ENCODE measurements around the gene PLXNA1.

Gene PLXNA1

GRCh38 chr3:126959921-126960603, 22.9 kb upstream of the PLXNA1 start:
- TF ChIP-seq CTBP1 (IDR thresholded peaks at IDR 0.05; ENCODE audit: borderline replicate concordance): no peak
- no peak for TF ChIP-seq ELF4 (IDR thresholded peaks at IDR 0.05)
- TF ChIP-seq L3MBTL2 (conservative IDR thresholded peaks at IDR 0.05): no peak
- no peak for TF ChIP-seq FOXK2 (IDR thresholded peaks at IDR 0.05)
- no peak for TF ChIP-seq LEF1 (IDR thresholded peaks at IDR 0.05; ENCODE audit: borderline replicate concordance)
- no peak for TF ChIP-seq NFRKB (IDR thresholded peaks at IDR 0.05)
- no peak for TF ChIP-seq FOXM1 (IDR thresholded peaks at IDR 0.05; ENCODE audit: borderline replicate concordance)
- TF ChIP-seq HDGF (IDR thresholded peaks at IDR 0.05; ENCODE audit: borderline replicate concordance): no peak
- TF ChIP-seq FOXA1 (IDR thresholded peaks at IDR 0.05): no peak
- TF ChIP-seq BHLHE40 (IDR thresholded peaks at IDR 0.05; ENCODE audit: borderline replicate concordance): no peak
- no peak for TF ChIP-seq ARNT (IDR thresholded peaks at IDR 0.05)
- TF ChIP-seq TARDBP (IDR thresholded peaks at IDR 0.05): no peak
- no peak for TF ChIP-seq ZNF384 (IDR thresholded peaks at IDR 0.05)
- TF ChIP-seq SUZ12 (IDR thresholded peaks at IDR 0.05): no peak
- TF ChIP-seq SP1 (IDR thresholded peaks at IDR 0.05): no peak
- TF ChIP-seq PKNOX1 (IDR thresholded peaks at IDR 0.05): no peak
- ChIA-PET POLR2A (interaction anchor here (0.7 kb wide), 1 partner anchor 13 kb away, joined by 3 read pairs; no protein-coding TSS in a partner anchor), CTCF (no interaction called here)
- DNase-seq (ENCODE audit: extremely low spot score): no peak

DNA sequence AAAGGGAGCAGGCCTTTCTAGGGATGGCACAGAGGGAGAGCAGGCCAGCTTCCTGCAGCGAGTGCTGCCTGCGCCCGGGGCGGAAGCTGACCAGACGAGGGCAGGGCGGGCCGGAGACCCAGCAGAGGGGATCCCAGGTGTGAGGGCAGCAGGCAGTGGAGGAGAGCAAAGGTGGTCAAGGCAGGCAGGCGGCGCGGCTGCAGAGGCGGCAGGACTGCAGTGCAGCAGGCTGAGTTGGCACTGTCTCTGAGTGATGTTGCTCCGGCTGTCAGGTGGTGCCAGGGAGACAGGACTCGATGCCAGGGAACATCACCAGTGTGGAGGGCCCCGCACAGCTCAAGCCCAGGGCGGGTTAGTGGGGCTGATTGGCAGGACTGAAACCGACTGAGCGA, 22.3 kb upstream of the PLXNA1 start:
- DNase-seq (ENCODE audit: extremely low spot score): no peak
- ChIA-PET CTCF (no interaction called here), POLR2A (interaction anchor here (0.7 kb wide), 1 partner anchor 13 kb away, joined by 3 read pairs; no protein-coding TSS in a partner anchor)
- TF ChIP-seq LEF1 (IDR thresholded peaks at IDR 0.05; ENCODE audit: borderline replicate concordance): no peak

DNA sequence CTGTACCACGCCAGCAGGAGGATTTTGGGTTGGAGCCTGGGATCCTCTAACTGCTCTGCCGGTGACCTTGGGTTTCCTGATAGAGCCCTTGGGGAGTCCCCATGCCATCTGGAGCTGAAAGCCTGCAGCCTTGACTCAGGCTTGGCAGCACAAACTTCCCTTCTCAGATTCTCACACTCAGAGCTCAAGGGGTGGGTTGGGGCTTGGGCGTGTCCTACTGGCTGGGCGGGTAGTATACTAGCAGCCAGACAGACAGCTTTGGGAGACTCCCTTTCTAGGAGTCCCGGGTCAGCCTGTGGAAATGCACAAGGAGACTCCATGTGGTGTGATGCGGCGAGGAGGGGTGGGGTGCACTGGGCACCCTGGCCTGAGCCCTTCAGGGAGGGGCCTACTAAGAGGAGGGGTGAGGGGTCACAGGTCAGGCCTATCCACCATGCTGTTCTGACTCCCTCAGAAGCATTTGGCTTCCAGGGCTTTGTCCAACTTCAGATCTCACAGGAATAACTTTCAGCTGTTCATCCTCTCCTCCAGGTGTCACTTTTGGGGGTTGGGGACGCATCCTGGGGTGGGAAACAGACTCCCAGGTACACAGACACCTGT, 21.6 kb upstream of the PLXNA1 start:
- no peak for TF ChIP-seq LEF1 (IDR thresholded peaks at IDR 0.05; ENCODE audit: borderline replicate concordance)
- no peak for TF ChIP-seq NFRKB (IDR thresholded peaks at IDR 0.05)
- TF ChIP-seq PKNOX1 (IDR thresholded peaks at IDR 0.05): no peak
- TF ChIP-seq ELF4 (IDR thresholded peaks at IDR 0.05): no peak
- TF ChIP-seq SP1 (IDR thresholded peaks at IDR 0.05): no peak
- TF ChIP-seq HDGF (IDR thresholded peaks at IDR 0.05; ENCODE audit: borderline replicate concordance): no peak
- TF ChIP-seq ZNF384 (IDR thresholded peaks at IDR 0.05): no peak
- no peak for TF ChIP-seq TARDBP (IDR thresholded peaks at IDR 0.05)
- TF ChIP-seq FOXM1 (IDR thresholded peaks at IDR 0.05; ENCODE audit: borderline replicate concordance): no peak
- TF ChIP-seq ARNT (IDR thresholded peaks at IDR 0.05): no peak
- no peak for TF ChIP-seq BHLHE40 (IDR thresholded peaks at IDR 0.05; ENCODE audit: borderline replicate concordance)
- TF ChIP-seq CTBP1 (IDR thresholded peaks at IDR 0.05; ENCODE audit: borderline replicate concordance): no peak
- TF ChIP-seq L3MBTL2 (conservative IDR thresholded peaks at IDR 0.05): no peak
- no peak for TF ChIP-seq FOXK2 (IDR thresholded peaks at IDR 0.05)
- ChIA-PET CTCF (interaction anchor here (0.9 kb wide), 1 partner anchor 21 kb away, joined by 5 read pairs; the partner anchor contains the start of gene PLXNA1), POLR2A (interaction anchor here (1.0 kb wide), 1 partner anchor 10 kb away, joined by 3 read pairs; no protein-coding TSS in a partner anchor)
- no peak for DNase-seq (ENCODE audit: extremely low spot score)

DNA sequence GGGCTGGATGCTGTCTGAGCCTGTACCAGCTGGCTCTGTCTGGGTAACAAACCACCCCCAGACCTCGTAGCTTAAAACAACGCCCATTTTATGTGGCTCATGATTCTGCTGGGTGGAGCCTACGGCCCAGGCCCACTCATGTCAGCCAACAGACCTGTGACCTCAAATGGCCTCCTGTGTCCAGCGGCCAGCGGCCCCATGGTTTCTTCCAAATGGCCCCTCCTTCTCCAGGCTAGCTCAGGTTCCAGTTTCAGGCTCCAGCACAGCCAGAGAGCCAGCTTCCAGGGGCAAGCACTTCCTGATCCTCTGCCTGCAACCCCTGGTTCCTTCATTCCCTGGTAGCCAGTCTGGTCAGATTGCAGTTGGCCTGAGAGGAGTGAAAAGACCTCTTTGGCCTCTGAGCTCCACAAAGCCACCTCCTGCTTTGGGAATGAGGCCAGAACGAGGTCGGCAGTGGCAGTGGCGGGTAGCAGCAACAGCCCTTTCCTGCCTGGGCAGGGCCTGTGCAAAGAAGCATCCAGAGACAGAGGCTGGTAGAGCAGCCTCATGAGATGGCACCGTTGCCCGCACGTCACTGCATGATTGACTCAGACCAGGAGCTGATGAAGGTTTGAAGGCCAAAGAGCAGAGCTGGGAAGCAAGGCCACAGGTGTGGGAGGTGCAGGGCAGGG, 21.0 kb upstream of the PLXNA1 start:
- TF ChIP-seq L3MBTL2 (conservative IDR thresholded peaks at IDR 0.05) (no peak), PKNOX1 (IDR thresholded peaks at IDR 0.05) (no peak), ELF4 (IDR thresholded peaks at IDR 0.05) (no peak), HDGF (IDR thresholded peaks at IDR 0.05; ENCODE audit: borderline replicate concordance) (no peak), SP1 (IDR thresholded peaks at IDR 0.05) (no peak), FOXM1 (IDR thresholded peaks at IDR 0.05; ENCODE audit: borderline replicate concordance) (no peak), ARNT (IDR thresholded peaks at IDR 0.05) (no peak), LEF1 (IDR thresholded peaks at IDR 0.05; ENCODE audit: borderline replicate concordance) (no peak), FOXK2 (IDR thresholded peaks at IDR 0.05) (no peak), BHLHE40 (IDR thresholded peaks at IDR 0.05; ENCODE audit: borderline replicate concordance) (no peak)
- ChIA-PET CTCF (interaction anchor here (0.9 kb wide), 1 partner anchor 21 kb away, joined by 5 read pairs; the partner anchor contains the start of gene PLXNA1), POLR2A (interaction anchor here (1.0 kb wide), 1 partner anchor 11 kb away, joined by 3 read pairs; no protein-coding TSS in a partner anchor)
- DNase-seq (ENCODE audit: extremely low spot score): no peak

- ChIA-PET POLR2A (no interaction called here), CTCF (no interaction called here)
- no peak for DNase-seq (ENCODE audit: extremely low spot score)
- TF ChIP-seq FOXK2 (IDR thresholded peaks at IDR 0.05) (no peak), ELF4 (IDR thresholded peaks at IDR 0.05) (no peak), CTBP1 (IDR thresholded peaks at IDR 0.05; ENCODE audit: borderline replicate concordance) (no peak), BHLHE40 (IDR thresholded peaks at IDR 0.05; ENCODE audit: borderline replicate concordance) (no peak), TARDBP (IDR thresholded peaks at IDR 0.05) (no peak)
Measured at GRCh38 chr3:126962756-126963155, 20.2 kb upstream of the PLXNA1 start.
